ENCODE measurements around the gene IFIT2.
"Not testable (repeated sequence)": the region's sequence is repeated elsewhere in the genome, so short reads cannot be mapped to it uniquely, and the experiment has no call there.

IFIT2 gene

DNA sequence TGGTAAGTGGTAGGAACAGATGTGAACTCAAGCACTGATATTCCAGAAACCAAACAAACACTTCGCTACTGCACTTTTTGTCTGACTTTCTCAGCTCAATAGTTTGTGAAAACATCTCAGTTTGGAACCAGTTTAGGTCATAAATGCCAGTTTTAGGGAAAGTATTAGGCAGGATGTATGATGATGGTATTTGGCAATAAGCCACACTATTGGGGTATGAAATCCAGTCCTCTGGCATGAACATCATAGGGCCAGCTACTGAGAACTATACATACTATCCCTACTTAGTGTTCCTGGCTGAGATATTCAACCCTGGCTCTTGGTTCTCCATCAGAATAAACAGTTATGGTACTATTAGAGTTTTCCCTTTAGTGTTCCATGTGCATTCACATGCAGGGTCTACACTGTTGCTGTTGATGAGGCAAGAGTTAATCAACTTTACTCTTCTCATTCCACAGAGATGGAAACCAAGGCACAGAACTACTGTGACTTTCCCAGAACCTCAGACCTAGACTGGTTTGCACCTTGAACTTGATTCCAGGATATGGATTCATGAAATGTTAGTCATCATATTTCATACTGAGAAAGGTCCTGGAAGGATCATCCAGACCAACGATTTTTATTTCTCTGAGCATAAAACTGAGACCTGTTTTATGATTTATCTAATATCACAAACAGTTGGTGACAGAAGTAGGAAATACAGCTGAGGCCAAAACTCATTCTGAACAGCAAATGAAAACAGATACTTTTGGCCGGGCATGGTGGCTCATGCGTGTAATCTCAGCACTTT lies 20.0 kb upstream of the IFIT2 start:
- no peak for DNase-seq

DNA sequence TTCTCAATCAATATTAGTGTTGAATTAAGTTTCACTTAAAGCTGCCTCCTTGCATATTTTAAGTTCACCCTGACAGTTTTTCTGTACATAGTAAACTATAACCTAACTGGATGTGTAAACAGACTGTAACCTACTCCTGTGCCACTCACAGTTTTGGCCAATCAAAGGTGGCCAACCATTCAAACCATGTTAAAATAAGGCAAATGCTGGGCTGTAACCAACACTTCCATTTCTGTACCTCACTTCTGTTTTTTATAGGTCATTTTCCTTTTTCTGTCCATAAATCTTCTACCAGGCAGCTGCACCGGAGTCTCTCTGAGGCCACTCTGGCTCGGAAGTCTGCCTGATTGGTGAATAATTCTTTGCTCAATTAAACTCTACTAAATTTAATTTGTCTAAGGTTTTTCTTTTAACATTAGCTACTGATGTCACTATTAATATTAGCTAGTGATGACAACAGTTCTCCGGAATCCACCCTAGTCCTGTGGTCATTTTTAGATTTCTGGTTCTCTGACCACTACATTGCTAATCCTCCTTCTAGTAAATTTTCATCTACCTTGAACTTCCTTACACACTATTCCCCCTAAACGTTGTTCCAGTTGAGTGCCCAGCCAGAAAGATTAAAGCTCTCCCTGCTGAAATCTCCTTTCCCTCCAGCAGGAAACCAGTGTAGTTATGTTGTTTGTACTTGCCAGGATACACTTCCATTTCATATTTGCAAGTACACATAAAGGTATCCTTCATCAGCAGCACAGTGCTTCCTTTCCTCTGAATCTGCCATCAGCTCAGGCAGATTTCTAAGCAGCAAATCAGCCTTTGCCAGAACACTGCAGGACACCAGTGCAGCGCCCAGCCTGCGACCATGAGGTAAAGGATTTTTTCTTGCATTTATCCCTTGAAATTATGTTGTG lies 18.6 kb upstream of the IFIT2 start:
- no peak for DNase-seq

DNA sequence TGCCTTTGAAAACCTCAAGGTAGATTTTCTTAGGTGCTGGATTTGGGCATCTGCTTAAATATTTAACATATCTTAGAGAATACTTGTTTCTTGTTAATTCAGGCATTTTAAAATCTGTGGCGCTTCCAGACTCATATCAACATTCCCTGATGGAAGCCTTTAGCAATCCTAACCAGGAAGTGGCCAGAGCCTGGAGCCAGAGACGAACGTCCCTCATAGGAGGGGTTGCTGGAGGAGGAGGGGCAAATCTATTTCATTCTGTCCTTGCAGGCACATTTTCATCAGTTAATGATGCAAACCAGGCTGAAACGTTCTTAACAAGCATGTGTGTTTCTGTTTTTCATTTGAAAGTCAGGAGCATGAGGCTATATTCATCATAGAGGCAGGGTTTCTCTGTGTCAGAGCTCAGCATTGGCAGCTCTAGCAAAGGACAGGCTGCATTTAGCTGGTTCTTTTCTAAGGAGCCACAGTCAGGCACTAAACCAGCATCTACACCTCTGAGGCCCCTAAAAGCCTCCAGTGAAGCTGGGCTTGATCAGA lies 17.8 kb upstream of the IFIT2 start:
- peak; percentile 72 for DNase-seq

DNA sequence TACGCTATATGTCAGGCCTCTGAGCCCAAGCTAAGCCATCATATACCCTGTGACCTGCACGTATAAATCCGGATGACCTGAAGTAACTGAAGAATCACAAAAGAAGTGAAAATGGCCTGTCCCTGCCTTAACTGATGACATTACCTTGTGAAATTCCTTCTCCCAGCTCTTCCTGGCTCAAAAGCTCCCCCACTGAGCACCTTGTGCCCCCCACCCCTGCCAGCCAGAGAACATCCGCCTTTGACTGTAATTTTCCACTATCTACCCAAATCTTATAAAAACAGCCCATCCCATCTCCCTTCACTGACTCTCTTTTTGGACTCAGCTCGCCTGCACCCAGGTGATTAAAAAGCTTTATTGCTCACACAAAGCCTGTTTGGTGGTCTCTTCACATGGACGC lies 17.1 kb upstream of the IFIT2 start:
- not testable (repeated sequence) for DNase-seq

DNA sequence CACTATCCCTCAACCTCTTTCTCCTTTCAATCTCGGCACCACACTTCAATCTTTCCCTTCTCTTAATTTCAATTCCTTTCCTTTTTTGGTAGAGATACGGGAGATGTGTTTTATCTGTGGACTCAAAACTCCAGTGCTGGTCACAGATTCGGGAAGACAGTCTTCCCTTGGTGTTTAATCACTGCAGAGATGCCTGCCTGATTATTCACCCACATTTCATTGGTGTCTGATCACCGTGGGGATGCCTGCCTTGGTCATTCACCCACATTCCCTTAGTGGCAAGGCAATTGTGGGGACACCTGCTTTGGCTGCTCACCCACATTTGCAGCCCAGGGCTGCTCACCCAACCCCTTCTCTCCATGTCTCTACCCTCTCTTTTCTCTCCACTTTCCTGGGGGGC lies 16.5 kb upstream of the IFIT2 start:
- DNase-seq, result not testable (repeated sequence)

DNA sequence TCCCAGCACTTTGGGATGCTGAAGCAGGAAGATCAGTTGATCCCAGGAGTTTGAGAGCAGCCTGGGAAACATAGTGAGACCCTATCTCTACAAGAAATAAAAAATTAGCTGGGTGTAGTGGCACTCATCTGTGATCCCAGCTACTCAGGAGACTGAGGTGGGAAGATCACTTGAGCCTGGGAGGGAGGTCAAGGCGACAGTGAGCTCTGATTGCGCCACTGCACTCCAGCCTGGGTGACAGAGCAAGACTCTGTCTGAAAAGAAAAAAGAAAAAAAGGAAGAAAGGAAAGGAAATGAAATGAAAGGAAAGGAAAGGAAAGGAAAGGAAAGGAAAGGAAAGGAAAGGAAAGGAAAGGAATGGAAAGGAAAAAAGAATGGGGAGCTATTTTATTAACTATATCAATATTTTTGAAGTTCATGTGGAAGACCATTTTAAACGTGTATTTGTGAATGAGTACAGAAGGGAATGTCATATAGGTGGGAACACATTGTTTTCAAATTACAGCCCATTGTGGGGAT lies 7.1 kb upstream of the IFIT2 start:
- no peak for DNase-seq

DNA sequence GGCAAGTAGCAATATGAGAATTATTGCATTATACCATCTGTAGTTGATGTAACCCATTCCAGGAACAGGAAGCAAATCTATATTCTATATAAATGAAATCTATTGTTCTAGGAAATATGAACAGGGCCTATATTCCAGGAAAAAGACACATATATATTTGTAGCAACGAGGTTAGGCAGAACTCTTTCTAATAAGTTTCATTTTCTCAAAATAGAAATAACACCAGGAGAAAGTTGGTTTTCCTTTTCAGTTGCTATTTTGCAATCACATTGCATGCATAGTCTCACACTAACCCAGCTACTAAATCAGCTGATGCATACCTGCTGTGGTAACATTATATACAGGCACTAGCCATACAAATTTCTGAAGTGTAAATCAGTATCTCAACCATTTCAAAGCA lies 6.2 kb upstream of the IFIT2 start:
- no peak for DNase-seq

DNA sequence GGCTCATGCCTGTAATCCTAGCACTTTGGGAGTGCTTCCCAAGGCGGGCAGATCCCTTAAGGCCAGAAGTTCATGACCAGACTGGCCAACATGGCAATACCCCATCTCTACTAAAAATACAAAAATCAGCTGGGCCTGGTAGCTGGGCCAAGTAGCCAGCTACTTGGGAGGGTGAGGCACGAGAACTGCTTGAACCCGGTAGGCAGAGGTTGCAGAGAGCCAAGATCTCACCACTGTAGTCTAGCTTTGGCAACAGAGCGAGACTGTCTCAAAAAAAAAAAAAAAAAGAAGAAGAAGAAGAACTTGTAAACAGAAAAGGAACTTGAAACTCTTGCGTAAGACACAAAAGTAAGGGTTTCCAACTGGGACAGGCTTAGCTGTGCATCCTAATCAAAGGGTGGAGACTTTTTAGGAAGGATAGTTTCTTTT lies 5.6 kb upstream of the IFIT2 start:
- DNase-seq, result no peak

DNA sequence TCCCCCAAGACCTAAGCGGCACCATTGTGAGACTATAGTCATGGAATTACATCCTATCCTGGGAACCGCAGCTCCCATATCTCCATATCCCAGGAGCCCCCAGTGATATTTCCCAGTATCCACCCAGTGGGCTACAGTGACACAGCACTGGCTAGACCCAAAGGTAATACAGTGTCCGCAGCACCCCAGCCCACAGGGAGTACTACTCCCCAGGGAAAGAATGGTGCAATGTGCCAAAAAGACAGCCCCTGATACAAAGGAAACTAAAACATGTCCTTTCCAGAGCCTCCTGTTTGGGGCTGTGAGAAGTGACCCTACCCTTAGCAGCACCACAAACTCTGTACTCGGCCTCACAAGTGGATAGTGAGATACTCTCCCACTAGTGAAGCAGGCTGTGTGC lies 4.5 kb upstream of the IFIT2 start:
- no peak for DNase-seq

DNA sequence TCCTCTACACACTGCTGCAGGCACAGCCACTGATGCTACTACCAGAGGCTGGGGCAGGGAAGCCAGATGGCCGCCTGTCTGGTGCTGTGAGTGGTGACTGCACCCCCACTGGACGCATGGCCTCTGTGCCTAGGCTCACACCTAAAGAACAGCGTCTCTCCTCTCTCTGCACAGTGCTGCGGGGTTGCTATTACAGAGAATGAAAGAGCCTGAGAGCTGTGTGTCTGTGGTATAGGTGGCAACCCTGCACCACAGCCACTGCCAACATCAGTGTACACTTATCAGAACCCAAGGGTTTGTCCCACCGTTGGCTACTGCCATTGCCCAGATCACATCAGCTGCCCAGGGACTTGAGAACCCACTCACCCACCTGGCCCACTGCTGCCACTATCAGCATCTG lies 4.1 kb upstream of the IFIT2 start:
- DNase-seq, result no peak

DNA sequence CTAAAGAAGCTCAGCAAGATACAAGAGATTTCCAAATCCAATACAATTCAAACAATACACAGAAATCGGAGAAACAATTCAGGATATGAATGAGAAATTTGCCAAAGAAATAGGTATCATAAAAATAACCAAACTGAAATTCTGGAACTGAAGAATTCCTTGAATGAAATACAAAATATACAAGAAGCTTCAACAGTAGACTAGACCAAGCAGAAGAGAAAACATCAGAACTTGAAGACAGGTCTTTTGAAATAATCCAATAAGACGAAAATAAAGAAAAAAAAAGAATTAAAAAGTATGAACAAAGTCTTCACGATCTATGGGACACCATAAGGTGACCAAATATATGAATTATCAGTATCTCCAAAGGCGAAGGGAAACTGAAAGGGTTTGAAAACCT lies 2.8 kb upstream of the IFIT2 start:
- DNase-seq, result no peak

DNA sequence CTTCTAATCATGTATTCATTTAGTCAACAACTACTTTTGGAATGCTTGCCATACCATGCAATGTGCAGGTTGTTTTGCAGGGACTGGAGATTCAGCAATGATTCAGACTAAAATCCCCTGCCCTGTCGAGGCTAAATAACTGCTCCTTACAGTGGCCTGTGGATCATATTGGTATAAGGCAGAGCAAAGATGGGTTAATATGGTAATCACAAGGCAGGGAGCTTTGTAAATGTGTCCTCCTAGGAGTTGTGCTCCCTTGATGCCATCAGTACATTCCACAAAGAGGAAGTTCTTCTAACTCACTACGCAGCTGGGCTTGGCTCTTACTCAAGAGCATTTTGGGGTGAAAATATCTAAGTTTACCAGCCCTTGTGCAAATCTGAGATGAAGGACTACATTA lies 614 bp upstream of the IFIT2 start:
- no peak for DNase-seq

DNA sequence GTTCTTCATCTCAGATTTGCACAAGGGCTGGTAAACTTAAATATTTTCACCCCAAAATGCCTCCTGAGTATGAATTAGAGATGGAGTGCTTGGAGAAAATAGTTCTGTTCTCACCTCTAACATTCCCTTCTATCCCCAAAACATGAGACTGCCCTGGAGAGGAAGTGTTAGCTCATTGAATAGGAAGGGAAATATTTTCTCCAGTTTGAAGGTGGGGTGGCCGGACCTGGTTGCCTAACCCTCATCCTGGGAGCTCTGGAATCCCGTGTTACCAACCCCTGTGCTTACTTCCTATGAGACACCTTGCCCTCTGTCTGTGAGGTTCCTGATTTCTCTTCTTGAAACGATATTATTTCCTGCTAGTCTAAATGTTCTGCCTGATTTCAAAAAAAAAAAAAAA lies 779 bp downstream of the IFIT2 start:
- no peak for DNase-seq

DNA sequence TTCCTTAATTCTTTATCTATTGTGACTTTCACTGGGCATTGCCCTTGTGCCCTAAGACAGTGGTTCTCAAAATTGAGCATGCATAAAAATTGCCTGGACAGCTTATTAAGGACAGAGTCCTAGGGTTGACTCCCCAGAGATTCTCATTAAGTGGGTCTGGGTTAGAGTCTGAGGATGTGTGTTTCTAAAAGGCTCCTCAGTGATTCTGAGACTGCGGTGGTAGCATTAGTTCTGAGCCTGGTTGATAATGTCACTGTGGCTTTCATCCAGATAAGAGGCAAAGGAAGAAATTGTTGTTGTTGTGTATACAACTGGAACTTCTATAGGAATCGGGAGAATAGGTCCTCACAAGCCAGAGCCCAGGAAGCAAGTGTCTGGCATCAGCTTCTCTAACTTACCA lies 1.3 kb downstream of the IFIT2 start:
- no peak for DNase-seq

DNA sequence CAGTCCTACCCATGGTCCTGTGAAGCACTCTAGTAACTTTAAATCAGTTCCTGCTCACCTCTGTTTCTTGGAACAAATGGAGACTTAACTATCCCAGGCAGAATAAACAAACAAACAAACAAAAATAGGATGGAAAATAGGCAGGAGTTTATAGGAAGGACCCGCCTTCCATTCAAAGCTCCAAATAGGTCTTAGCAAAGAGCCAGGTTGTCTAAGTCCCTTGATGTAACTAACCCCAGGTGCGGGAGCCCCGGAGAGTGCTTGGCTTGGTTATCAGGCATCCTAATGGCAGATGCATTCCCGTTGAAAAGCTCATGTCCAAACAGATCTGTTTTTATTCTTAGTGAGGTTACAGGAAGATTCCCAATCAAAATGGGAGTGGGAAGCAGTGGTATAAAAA lies 2.2 kb downstream of the IFIT2 start:
- DNase-seq, result no peak

DNA sequence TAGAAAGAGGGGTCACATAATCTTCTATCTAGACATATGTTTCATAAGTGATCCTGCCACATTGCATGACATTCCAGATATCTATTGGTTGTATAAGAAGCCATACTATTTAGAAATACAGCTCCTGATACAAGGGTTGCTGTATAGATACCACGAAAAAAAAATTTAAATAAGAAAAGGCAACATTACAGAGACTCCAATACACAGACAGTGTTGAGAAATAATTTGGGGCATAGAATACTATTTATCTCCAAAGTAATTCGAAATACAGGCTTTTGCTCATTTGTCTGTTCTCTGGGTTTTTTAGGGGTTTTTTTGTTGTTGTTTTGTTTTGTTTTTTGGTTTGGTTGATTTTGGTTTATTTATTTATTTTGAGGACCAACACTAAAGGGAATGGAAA lies 2.6 kb downstream of the IFIT2 start:
- DNase-seq, result no peak

DNA sequence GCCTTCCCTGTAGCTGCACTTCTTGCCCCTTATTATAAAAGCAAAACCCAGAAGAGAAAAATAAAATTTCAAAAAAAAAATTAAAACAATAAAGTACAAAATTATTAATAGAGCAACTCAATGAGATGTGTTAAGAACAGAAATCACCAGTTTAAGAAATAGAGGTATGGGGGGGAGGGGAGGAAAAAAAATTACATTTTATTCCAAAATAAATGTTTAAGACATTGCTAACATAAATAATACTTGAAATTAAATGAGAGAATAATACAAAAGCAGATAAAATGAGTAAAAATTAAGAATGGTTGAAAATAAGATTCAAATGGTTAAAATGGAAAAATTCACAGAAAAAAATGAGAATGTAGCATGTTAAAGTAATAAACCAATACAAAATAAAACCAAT lies 3.1 kb downstream of the IFIT2 start:
- no peak for DNase-seq

DNA sequence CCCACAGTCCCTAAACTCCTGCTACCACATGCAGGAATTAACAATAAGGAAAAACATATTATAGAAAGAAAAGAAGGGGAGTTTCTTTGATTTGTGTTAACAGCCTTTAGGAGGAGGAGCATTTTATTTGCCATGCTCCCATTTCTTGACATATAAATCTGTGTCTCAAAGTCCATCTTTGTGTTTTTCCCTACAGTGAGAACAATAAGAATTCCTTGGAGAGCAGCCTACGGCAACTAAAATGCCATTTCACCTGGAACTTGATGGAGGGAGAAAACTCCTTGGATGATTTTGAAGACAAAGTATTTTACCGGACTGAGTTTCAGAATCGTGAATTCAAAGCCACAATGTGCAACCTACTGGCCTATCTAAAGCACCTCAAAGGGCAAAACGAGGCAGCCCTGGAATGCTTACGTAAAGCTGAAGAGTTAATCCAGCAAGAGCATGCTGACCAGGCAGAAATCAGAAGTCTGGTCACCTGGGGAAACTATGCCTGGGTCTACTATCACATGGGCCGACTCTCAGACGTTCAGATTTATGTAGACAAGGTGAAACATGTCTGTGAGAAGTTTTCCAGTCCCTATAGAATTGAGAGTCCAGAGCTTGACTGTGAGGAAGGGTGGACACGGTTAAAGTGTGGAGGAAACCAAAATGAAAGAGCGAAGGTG lies 4.1 kb downstream of the IFIT2 start:
- DNase-seq, result no peak

DNA sequence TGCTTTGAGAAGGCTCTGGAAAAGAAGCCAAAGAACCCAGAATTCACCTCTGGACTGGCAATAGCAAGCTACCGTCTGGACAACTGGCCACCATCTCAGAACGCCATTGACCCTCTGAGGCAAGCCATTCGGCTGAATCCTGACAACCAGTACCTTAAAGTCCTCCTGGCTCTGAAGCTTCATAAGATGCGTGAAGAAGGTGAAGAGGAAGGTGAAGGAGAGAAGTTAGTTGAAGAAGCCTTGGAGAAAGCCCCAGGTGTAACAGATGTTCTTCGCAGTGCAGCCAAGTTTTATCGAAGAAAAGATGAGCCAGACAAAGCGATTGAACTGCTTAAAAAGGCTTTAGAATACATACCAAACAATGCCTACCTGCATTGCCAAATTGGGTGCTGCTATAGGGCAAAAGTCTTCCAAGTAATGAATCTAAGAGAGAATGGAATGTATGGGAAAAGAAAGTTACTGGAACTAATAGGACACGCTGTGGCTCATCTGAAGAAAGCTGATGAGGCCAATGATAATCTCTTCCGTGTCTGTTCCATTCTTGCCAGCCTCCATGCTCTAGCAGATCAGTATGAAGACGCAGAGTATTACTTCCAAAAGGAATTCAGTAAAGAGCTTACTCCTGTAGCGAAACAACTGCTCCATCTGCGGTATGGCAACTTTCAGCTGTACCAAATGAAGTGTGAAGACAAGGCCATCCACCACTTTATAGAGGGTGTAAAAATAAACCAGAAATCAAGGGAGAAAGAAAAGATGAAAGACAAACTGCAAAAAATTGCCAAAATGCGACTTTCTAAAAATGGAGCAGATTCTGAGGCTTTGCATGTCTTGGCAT lies 4.8 kb downstream of the IFIT2 start:
- no peak for DNase-seq

DNA sequence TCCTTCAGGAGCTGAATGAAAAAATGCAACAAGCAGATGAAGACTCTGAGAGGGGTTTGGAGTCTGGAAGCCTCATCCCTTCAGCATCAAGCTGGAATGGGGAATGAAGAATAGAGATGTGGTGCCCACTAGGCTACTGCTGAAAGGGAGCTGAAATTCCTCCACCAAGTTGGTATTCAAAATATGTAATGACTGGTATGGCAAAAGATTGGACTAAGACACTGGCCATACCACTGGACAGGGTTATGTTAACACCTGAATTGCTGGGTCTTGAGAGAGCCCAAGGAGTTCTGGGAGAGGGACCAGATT lies 5.4 kb downstream of the IFIT2 start:
- no peak for DNase-seq

DNA sequence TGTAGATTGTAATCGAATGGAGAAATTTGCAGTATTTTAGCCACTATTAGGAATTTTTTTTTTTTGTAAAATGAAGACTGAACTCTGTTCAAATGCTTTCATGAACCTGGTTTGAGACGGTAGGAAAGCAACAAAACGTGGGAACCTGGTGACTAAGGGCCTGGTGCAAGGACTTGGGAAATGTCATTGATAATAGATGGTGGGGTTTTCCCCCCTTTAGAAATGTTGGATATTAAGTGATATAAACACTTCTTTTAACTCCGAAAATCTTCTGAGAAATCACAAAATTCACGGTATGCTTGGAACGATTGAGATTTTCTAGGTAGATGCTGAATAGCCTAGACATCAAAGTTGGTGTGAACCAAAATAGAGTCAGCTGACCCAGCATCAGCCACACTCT lies 6.4 kb downstream of the IFIT2 start:
- no peak for DNase-seq

DNA sequence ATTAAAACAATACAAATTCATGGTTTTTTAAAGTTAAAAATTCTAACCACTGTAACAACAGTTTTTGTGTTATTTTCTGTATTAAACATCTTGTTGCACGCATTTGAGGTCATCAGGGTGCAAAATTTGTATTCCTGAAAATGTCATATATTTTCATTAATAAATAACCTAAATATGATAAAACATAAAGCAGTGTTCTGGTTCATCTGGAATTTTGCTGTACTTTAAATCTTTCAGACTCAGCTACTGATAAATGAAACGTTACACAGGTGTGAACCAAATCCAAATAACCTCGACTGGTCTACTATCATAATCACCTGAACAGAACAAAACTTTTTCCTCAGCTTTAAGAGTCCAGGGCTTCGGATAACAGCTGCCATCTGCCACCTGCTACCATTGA lies 6.9 kb downstream of the IFIT2 start:
- DNase-seq, result no peak
